Measurements from ENCODE around the gene MUC2.

Gene MUC2

GRCh38 chr11:1074244-1075221 is at the start of gene MUC2:
Gene MUC2 (plus strand): TSS chr11:1074874.
- no peak for DNase-seq

DNA sequence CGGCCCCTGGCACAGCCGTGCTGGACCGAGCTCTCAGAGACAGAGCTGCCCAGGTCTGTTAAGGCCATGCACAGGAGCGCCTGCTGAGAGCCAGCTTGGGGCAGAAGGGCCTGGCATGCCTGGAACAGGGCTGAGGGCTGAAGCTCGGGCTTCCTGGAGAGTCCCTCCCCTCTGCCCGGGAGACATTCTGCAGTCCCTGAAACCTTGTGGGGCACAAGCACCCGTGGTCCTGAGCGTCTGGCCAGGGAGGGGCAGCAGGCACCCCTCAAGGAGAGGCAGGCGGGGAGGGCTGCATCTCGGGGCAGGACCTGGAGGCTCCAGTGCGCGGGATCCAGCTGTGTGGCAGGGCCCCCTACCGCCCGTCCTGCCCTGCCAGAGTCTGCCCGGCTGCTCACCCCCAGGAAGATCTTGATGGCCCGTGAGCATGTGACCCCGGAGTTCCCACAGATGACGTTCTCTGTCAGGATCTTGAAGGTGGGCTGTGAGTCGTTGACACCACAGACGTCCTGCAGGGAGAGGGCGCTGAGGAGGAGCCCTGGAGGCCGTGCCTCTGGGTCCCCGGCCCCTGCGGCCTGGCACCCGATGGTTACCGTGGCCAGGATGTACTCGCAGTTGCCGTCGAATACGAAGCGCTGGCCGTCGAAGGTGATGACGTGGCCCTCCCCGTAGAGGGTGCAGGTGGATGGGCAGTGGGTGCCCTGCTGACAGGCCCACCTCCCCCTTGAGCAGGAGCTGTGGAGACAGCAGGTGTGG is 49.1 kb upstream of the MUC2 start:
- DNase-seq: no peak

DNA sequence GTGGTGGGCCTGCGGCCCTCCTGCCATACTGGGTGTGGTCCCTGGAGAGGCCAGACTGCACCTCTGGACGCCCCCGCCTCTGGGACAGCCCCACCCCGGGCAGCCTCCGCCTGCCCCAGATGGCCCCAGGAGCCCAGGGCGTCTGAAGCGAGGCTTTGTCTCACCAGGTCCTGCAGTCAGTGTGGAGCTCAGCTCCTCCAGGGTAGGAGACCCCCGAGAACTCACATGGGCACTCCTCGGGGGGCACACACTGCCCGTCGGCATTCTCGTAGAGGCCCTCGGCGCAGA is 48.6 kb upstream of the MUC2 start:
- no peak for DNase-seq

GRCh38 chr11:1026641-1027482 is 47.8 kb upstream of the MUC2 start:
- no peak for DNase-seq

DNA sequence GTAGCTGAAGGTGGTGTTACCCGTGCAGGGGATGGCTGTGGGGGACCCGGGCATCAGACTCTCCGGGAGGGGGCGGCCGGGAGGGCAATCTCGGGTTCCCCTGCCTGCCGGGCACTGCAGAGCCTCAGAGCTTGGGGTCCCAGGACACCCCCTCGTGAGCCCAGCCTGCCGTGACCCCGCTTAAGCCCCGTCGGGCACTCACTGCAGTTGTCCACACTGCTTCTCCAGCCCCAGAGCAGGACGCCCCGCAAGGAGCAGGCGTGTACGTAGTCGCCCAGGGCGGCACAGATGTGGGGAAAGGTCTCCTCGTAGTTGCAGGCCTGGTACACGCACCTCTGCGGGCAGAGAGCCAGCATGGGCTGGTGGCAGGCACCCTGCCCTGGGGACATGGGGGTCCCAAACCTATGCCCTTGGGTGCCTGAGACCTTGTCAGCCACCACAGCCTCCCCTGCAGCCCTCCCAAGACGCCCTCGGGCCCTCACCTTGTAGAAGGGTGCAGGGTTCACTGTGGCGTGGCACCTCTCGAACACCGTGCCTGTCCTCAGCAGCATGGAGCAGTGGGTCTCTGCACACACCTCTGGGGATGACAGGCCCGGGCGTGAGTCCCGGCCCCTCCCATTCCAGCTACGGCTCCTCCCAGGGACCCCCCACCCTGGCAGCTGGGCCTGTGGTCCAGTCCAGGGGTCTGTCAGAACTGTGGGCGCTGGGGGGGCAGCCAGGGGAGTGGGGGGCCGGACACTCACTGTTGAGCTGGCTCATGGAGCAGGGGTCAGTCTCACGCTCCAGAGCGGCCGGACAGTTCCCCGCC is 47.0 kb upstream of the MUC2 start:
- no peak for DNase-seq

- no peak for DNase-seq
These were observed 46.5 kb upstream of the MUC2 start for GRCh38 chr11:1028291-1028540.

DNA sequence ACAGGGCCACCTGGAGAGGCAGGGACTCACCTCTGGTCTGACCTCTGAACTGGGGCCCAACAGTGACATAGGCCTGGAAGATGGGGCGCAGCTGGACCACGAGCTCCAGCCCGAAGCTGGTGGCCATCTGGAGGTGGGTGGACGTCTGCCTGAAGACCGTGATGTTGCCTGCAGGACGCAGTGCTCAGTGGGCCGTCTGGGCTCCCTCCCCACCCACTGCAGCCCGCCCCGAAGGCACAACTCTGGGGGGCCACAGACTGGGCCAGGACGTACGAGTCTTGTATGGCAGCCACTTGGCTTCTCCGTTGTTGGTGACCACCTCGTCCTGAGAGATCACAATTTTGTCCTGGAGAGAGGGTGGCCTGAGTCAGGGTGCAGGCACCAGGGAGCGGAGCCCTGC is 46.1 kb upstream of the MUC2 start:
- DNase-seq: no peak

DNA sequence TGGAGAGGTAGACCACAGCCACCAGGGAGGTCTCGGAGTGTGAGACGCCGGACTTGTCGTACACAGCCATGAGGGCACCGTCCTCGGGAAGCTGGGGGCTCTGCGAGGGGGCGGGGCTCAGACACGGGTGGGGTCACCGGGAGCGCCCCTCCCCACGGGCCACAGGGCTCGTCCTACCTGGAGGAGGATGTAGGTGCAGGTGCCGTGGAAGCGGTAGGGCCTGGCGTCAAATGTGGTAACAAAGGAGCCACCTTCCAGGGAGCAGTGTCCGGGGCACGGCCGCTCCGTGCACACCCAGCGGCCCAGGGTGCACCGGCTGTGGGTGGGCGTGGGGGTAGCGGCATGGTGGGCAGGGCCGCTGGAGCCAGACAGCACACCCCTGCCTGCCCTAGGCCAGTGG is 45.6 kb upstream of the MUC2 start:
- no peak for DNase-seq

DNA sequence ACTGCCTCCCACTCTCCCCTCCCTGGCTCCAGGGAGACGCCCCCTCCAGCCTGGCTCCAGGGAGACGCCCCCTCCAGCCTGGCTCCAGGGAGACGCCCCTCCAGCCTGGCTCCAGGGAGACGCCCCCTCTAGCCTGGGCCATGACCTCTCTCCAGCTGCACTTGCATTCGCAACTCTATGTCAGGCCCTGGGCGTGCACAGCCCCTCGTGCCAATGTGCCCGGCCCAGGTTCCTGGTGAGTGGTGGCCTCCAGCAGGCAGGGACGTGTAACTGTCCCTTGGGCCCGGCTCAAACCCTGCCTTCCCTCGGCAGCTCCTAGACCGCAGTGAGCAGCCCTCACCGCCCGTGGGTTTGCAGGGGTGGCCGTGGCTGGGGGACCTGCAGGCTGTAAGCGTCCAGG is 45.0 kb upstream of the MUC2 start:
- DNase-seq: no peak

- DNase-seq: no peak
These were observed 44.6 kb upstream of the MUC2 start for GRCh38 chr11:1030086-1030485.

DNA sequence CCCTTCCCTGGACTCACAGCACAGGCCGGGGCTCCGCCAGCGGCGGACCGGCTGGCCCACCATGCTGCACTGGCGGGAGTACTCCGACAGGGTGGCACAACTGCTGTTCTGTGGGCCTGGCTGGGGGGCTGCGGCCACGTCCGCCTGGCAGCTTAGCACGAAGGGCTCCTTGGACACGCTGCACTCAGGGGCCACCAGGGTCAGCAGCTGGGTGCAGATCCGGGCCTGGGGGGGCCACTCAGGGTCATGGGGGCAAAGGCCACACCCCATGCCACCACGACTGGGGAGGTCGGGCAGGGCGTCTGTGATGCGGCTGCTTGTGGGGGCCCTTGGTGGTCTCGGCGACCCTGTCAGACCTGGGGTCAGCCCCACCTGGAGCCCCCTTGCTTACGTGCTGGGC is 44.1 kb upstream of the MUC2 start:
- no peak for DNase-seq

DNA sequence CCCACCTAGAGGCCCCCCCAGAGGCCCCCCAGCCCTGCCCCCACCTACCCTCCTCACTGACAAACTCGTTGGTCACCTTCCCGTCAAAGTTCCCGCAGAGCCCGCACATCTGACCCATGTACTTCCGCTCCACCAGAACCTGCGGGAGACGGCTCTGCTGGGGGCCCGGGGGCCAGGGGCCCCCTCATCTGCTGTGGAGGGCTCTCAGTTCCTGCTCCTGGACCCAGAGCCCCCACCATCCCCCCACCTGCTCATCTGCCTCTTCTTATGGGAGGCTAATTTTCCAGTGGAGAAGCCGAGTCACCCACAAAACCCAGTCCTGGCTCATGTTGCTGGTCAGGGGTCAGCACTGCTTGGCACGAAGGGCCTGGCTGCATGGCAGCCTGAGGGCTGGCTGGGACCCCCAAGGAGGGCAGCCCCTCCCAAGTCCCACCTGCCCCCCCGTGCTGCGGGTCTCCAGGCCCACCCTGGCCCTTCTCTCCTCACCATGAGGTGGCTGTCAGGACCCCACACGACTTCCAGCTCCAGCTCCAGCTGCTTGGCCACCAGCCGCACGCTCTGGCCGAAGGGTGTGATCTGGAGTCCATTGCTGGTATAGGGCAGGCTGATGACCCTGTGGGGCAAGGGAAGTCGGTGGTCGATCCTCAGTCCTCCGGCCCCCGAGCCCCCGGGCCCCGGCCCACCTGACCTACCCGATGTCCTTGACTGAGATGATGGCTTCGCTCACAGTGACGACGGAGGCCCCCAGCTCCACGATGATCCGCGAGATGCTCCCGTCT is 43.4 kb upstream of the MUC2 start:
- no peak for DNase-seq

GRCh38 chr11:1032310-1032891 is 42.3 kb upstream of the MUC2 start:
- DNase-seq: no peak

GRCh38 chr11:1033016-1033798 is 41.5 kb upstream of the MUC2 start:
- DNase-seq: no peak

DNA sequence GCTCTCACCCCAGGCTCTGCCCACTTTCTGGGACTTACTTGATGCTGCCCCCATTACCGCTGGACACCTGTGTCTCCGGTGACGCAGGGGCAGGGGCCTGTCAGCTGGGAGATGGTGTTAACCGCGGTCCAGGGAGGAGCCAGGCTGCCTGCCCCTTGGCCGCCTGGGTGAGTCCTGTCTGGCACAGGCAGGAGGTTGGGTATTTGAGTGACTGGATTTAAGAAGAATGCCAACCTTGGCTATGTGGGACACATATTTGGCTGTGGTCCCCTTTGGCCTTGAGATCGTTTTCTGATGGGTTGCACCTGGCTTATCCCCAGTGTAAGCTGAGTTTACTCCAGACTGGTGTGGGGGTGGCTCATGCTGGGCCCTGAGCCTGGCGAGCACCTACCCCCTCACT is 40.7 kb upstream of the MUC2 start:
- DNase-seq: no peak

GRCh38 chr11:1034456-1035295 is 40.0 kb upstream of the MUC2 start:
- no peak for DNase-seq

DNA sequence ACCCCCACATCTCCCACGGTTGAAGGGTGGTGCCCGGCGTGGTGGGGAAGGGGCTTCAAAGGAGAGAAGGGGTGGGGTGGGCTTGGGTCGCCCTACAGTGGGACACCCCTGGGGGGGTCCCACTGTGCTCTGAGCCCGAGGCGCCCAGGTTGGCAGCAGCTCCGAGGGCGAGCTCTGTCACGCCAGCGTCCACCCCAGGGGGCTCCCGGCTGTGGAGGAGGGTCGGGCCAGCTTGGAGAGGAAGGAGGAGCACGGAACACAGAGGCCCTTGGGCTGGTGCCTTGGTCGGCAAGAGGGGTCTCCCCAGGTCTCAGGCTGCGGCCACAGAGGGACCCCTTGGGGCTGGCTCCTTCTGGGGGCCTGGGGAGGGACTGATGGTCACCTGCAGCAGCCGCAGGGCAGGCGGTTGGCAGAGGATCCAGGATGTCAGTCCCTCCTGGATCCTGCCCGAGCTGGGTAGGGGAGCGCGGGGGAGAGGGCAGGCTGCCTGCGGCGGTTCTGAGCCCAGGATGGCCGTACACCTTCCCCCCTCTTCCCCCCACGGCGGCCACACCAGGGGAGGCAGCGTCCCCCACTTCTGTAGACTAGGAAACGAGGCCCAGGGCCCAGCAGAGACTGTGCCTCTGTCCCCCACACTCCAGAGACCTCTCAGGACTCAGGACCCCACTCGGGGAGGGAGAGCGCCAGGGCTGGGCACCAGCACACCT is 38.9 kb upstream of the MUC2 start:
- no peak for DNase-seq

GRCh38 chr11:1036303-1036923 is 38.3 kb upstream of the MUC2 start, which contains the start of gene MUC6:
Gene MUC6 (minus strand): TSS chr11:1036718. CDS start chr11:1036655, 63 bp downstream.
- no peak for DNase-seq

- DNase-seq: no peak
These were observed 37.7 kb upstream of the MUC2 start for GRCh38 chr11:1036931-1037330.

All from NCI-H2029 treated with DMSO at 0.1 percent for 48 hours (cell line).